ENCODE results near the gene COX4I2. TPM values are rescaled to one million over a fixed set of nuclear protein-coding genes. Genes with fewer than 3 reads are reported as not detected.
A peak's percentile ranks its signal among the peaks of the same experiment; 100 is the strongest.

Gene COX4I2
- total RNA-seq, 1 experiment from 2014 or later, result not detected

GRCh38 chr20:31682352-31682751 is 44.6 kb downstream of the COX4I2 start:
- CTCF ChIA-PET, result interaction anchor here (0.6 kb wide), 1 partner anchor 20 kb away, joined by 3 read pairs; no protein-coding TSS in a partner anchor
- H3K36me3 Mint-ChIP-seq, result peaks cover 12% of the 10 kb centered on the region; the same call in 1 of the 2 replicates
- no peaks in the 10 kb centered on the region for H3K9me3 Mint-ChIP-seq

DNA sequence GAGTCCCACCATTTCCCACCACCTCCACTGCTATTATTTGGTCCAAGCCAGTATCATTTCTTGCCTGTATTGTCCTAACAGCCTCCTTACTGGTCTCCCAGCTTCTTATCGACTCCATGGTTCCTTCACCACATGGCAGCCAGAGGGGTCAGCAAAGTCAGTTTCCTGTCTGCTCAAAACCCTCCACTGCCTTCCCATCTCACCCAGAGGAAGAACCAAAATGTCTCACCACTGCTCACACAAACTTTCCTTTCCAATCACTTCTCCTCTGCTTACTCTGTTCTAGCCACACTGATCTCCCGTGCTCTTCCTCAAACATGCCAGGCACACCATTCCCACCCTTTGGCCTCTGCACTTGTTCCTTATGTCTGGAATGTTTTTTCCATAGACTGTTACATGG is 45.2 kb downstream of the COX4I2 start:
- DNase-seq (ENCODE audit: low spot score), result no peak
- POLR2A ChIA-PET, result no interaction called here
- CTCF ChIA-PET, result interaction anchor here (3.1 kb wide), 1 partner anchor 41 kb away, joined by 36 read pairs; the partner anchor contains the start of gene BCL2L1
- Mint-ChIP-seq H3K9me3 (no peaks in the 10 kb centered on the region), H3K36me3 (peaks cover 12% of the 10 kb centered on the region; the same call in 1 of the 2 replicates), H3K27me3 (ENCODE audit: low read depth) (no peaks in the 10 kb centered on the region), H3K4me1 (peaks cover 44% of the 10 kb centered on the region), H3K4me3 (no peak overlapping the region), H3K27ac (peak overlapping the region; percentile 62)
- TF ChIP-seq FOXP1 (CRISPR knock-in tag; IDR thresholded peaks at IDR 0.05; ENCODE audit: borderline replicate concordance) (no peak), TEAD1 (CRISPR knock-in tag; IDR thresholded peaks at IDR 0.05) (no peak), PRRX2 (CRISPR knock-in tag; IDR thresholded peaks at IDR 0.05) (no peak)
- ATAC-seq, result no peak

More at GRCh38 chr20:31682352-31682751, 44.6 kb downstream of the COX4I2 start:
- Mint-ChIP-seq H3K4me1 (peaks cover 44% of the 10 kb centered on the region), H3K27ac (no peak overlapping the region), H3K4me3 (no peak overlapping the region), H3K27me3 (ENCODE audit: low read depth) (no peaks in the 10 kb centered on the region)
- DNase-seq (ENCODE audit: low spot score) (no peak), ATAC-seq (no peak)
- no peak for TF ChIP-seq ATF3 (CRISPR knock-in tag; conservative IDR thresholded peaks at IDR 0.05)
- 0 out of 2 replicates have a peak, but pooled peaks have one; percentile 46 for TF ChIP-seq ZNF121 (CRISPR knock-in tag; IDR thresholded peaks at IDR 0.05)
- POLR2A ChIA-PET, result no interaction called here

DNA sequence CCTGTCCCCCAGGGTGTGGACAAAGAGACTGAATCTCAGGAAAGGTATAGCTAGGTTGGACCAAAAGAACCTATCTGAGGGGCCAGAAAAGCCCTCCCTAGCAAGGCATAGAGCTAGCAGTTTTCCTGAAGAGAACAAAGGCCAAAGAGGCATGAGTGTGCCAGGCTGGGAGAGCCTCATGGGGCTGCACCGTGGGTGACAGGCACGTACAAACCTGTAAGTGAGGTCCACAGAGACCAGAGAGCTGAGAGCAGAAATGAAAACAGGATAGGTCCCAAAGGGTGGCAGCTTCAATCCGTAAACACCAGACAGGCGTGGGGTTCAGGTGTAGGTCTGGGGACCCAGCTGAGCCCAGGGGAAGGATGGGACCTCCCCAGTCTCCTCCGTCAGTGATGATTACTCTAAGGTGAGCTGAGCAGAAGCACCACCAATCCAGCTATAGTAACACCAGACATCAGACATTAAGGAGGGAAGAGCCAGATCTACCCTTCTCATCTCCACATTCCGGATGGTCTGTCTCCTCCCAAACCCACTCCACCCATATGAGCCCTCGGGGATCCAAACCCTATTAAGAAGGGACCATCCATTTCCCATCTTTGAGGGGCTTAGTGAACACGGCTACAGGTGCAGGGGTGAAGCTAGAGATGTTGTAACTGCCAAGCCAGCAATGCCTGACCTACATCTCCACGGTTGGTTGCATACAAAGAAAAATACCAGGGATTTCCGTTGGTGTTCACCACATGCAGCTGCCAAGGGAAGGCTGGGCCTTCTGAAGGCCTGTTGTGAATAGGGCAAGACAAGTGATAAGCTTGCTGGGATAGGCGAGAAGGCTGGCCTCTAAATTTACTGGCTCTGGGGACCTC is 46.7 kb downstream of the COX4I2 start:
- Mint-ChIP-seq H3K9me3 (no peaks in the 10 kb centered on the region), H3K27me3 (ENCODE audit: low read depth) (no peaks in the 10 kb centered on the region), H3K4me3 (no peak overlapping the region), H3K27ac (peak overlapping the region; percentile 94), H3K4me1 (peaks cover 30% of the 10 kb centered on the region), H3K36me3 (peaks cover 7% of the 10 kb centered on the region; the same call in 1 of the 2 replicates)
- ChIA-PET CTCF (interaction anchor here (0.6 to 3.6 kb wide), 6 partner anchors 9 to 72 kb away, joined by 3 to 36 read pairs (median 4); partner anchors contain the start of gene BCL2L1), POLR2A (interaction anchor here (1.1 kb wide), 1 partner anchor 39 kb away, joined by 4 read pairs; the partner anchor contains the start of gene BCL2L1)
- ATAC-seq, result no peak
- no peak for DNase-seq (ENCODE audit: low spot score)
- TF ChIP-seq MAX (CRISPR knock-in tag; IDR thresholded peaks at IDR 0.05) (no peak), PRRX2 (CRISPR knock-in tag; IDR thresholded peaks at IDR 0.05) (no peak), ZBTB21 (CRISPR knock-in tag; IDR thresholded peaks at IDR 0.05; ENCODE audit: borderline replicate concordance) (no peak), MYBL2 (CRISPR knock-in tag; IDR thresholded peaks at IDR 0.05) (no peak), CREM (CRISPR knock-in tag; IDR thresholded peaks at IDR 0.05) (no peak), ZNF138 (CRISPR knock-in tag; conservative IDR thresholded peaks at IDR 0.05) (no peak), FOXP4 (CRISPR knock-in tag; IDR thresholded peaks at IDR 0.05) (no peak), KAT7 (CRISPR knock-in tag; IDR thresholded peaks at IDR 0.05; ENCODE audit: borderline replicate concordance) (no peak), ATF6 (CRISPR knock-in tag; IDR thresholded peaks at IDR 0.05) (no peak), RELA (CRISPR knock-in tag; IDR thresholded peaks at IDR 0.05; ENCODE audit: borderline replicate concordance) (no peak), CREB1 (CRISPR knock-in tag; IDR thresholded peaks at IDR 0.05) (no peak)
- TF ChIP-seq, protein P1, sequence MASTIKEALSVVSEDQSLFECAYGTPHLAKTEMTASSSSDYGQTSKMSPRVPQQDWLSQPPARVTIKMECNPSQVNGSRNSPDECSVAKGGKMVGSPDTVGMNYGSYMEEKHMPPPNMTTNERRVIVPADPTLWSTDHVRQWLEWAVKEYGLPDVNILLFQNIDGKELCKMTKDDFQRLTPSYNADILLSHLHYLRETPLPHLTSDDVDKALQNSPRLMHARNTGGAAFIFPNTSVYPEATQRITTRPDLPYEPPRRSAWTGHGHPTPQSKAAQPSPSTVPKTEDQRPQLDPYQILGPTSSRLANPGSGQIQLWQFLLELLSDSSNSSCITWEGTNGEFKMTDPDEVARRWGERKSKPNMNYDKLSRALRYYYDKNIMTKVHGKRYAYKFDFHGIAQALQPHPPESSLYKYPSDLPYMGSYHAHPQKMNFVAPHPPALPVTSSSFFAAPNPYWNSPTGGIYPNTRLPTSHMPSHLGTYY (CRISPR knock-in tag; IDR thresholded peaks at IDR 0.05), result no peak
- TF ChIP-seq, protein P2, sequence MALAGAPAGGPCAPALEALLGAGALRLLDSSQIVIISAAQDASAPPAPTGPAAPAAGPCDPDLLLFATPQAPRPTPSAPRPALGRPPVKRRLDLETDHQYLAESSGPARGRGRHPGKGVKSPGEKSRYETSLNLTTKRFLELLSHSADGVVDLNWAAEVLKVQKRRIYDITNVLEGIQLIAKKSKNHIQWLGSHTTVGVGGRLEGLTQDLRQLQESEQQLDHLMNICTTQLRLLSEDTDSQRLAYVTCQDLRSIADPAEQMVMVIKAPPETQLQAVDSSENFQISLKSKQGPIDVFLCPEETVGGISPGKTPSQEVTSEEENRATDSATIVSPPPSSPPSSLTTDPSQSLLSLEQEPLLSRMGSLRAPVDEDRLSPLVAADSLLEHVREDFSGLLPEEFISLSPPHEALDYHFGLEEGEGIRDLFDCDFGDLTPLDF (CRISPR knock-in tag; IDR thresholded peaks at IDR 0.05), result no peak
- TF ChIP-seq, protein P3, sequence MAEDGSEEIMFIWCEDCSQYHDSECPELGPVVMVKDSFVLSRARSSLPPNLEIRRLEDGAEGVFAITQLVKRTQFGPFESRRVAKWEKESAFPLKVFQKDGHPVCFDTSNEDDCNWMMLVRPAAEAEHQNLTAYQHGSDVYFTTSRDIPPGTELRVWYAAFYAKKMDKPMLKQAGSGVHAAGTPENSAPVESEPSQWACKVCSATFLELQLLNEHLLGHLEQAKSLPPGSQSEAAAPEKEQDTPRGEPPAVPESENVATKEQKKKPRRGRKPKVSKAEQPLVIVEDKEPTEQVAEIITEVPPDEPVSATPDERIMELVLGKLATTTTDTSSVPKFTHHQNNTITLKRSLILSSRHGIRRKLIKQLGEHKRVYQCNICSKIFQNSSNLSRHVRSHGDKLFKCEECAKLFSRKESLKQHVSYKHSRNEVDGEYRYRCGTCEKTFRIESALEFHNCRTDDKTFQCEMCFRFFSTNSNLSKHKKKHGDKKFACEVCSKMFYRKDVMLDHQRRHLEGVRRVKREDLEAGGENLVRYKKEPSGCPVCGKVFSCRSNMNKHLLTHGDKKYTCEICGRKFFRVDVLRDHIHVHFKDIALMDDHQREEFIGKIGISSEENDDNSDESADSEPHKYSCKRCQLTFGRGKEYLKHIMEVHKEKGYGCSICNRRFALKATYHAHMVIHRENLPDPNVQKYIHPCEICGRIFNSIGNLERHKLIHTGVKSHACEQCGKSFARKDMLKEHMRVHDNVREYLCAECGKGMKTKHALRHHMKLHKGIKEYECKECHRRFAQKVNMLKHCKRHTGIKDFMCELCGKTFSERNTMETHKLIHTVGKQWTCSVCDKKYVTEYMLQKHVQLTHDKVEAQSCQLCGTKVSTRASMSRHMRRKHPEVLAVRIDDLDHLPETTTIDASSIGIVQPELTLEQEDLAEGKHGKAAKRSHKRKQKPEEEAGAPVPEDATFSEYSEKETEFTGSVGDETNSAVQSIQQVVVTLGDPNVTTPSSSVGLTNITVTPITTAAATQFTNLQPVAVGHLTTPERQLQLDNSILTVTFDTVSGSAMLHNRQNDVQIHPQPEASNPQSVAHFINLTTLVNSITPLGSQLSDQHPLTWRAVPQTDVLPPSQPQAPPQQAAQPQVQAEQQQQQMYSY (CRISPR knock-in tag; IDR thresholded peaks at IDR 0.05), result no peak
